CD14-positive monocyte (primary cell): ENCODE results near the gene DRD2. TPM values are rescaled to one million over a fixed set of nuclear protein-coding genes. Genes with fewer than 3 reads are reported as not detected.

Source experiments
- DNase-seq, 3 donors: peaks; one replicate each; pipeline ENCODE4 v3.0.0-alpha.2; 2011 to 2022
- H2AFZ ChIP-seq: 2 replicates; pipeline ENCODE4 v1.6.0; 2012; ENCODE audit warnings: mild to moderate bottlenecking, low read depth, low read length, inconsistent platforms; ENCODE audit not compliant: insufficient read depth, poor library complexity, severe bottlenecking
- H3K27ac ChIP-seq, 2 donors: 1 replicate in 1 of 2; 2 replicates in 1 of 2; pipeline ENCODE4 v1.5.1; 2012 to 2013; ENCODE audit warnings: low read length in 2 of 2, control low read depth in 1 of 2, inconsistent platforms in 1 of 2, low read depth in 1 of 2, mild to moderate bottlenecking in 1 of 2
- H3K27me3 ChIP-seq, 2 donors: one replicate each; pipeline versions ENCODE4 v1.6.0 to v1.6.1; 2011 to 2013; ENCODE audit warnings: low read length in 2 of 2; ENCODE audit not compliant: control insufficient read depth in 2 of 2, insufficient read depth in 2 of 2
- H3K36me3 ChIP-seq, 2 donors: replicated peaks in 1 of 2; 1 replicate in 1 of 2; 2 replicates in 1 of 2; pipeline versions ENCODE4 v1.5.1 to v1.6.1; 2012 to 2013; ENCODE audit warnings: low read length in 2 of 2, control low read depth in 1 of 2, inconsistent platforms in 1 of 2, mild to moderate bottlenecking in 1 of 2; ENCODE audit not compliant: insufficient read depth in 2 of 2, control insufficient read depth in 1 of 2
- H3K4me1 ChIP-seq, 2 donors: 1 replicate in 1 of 2; 2 replicates in 1 of 2; pipeline versions ENCODE4 v1.5.1 to v1.6.1; 2012 to 2013; ENCODE audit warnings: low read length in 2 of 2, control low read depth in 1 of 2, inconsistent platforms in 1 of 2, mild to moderate bottlenecking in 1 of 2, moderate library complexity in 1 of 2; ENCODE audit not compliant: insufficient read depth in 2 of 2, control insufficient read depth in 1 of 2
- H3K4me2 ChIP-seq: replicated peaks from 2 replicates; pipeline ENCODE3; 2012; ENCODE audit warnings: low read length, moderate library complexity, mild to moderate bottlenecking; ENCODE audit not compliant: poor library complexity, severe bottlenecking; ENCODE audit errors: extremely low read depth
- H3K4me3 ChIP-seq, 3 experiments: fragments of 200-600 bp in 1 of 3; sonication (generic) in 1 of 3; replicated peaks in 1 of 3; 1 replicate in 2 of 3; 2 replicates in 1 of 3; pipeline ENCODE4 v1.5.1; 2011 to 2013; ENCODE audit warnings: low read length in 3 of 3, mild to moderate bottlenecking in 3 of 3, control low read depth in 2 of 3, low read depth in 2 of 3, inconsistent platforms in 1 of 3, moderate library complexity in 1 of 3
- H3K79me2 ChIP-seq: 2 replicates; pipeline ENCODE4 v1.6.0; 2012; ENCODE audit warnings: mild to moderate bottlenecking, control low read depth, inconsistent platforms, low read length, moderate library complexity; ENCODE audit not compliant: insufficient read depth
- H3K9ac ChIP-seq: 2 replicates; pipeline ENCODE4 v1.6.0; 2017; ENCODE audit warnings: low read length, mild to moderate bottlenecking; ENCODE audit not compliant: insufficient read depth, poor library complexity, severe bottlenecking
- H3K9me3 ChIP-seq, 2 donors: replicated peaks in 1 of 2; 1 replicate in 1 of 2; 2 replicates in 1 of 2; pipeline versions ENCODE4 v1.5.1 to v1.6.1; 2012 to 2013; ENCODE audit warnings: low read length in 2 of 2, control low read depth in 1 of 2; ENCODE audit not compliant: control insufficient read depth in 1 of 2, insufficient read depth in 1 of 2
- H4K20me1 ChIP-seq: 2 replicates; pipeline ENCODE4 v1.6.0; 2012; ENCODE audit warnings: mild to moderate bottlenecking, low read length, control low read depth, moderate library complexity; ENCODE audit not compliant: insufficient read depth
- H3K27ac Mint-ChIP-seq, 7 donors: one replicate each; pipeline ENCODE4 v1.8.0; 2020; ENCODE audit warnings: mild to moderate bottlenecking in 7 of 7, mixed read lengths in 7 of 7, moderate library complexity in 6 of 7, inconsistent platforms in 2 of 7
- H3K27me3 Mint-ChIP-seq, 3 donors: one replicate each; pipeline ENCODE4 v1.8.0; 2021 to 2022; ENCODE audit warnings: low read depth in 3 of 3, mild to moderate bottlenecking in 3 of 3, mixed read lengths in 3 of 3, moderate library complexity in 3 of 3, inconsistent platforms in 1 of 3
- H3K36me3 Mint-ChIP-seq, 2 donors: one replicate each; pipeline ENCODE4 v1.8.0; 2020; ENCODE audit warnings: mixed read lengths in 2 of 2, inconsistent platforms in 1 of 2, mild to moderate bottlenecking in 1 of 2
- H3K4me1 Mint-ChIP-seq: one replicate; pipeline ENCODE4 v1.8.0; 2020; ENCODE audit warnings: mild to moderate bottlenecking, mixed read lengths
- H3K4me3 Mint-ChIP-seq, 2 donors: one replicate each; pipeline ENCODE4 v1.8.0; 2020; ENCODE audit warnings: mild to moderate bottlenecking in 2 of 2, mixed read lengths in 2 of 2, moderate library complexity in 1 of 2
- H3K9me3 Mint-ChIP-seq, 7 donors: one replicate each; pipeline ENCODE4 v1.8.0; 2020 to 2022; ENCODE audit warnings: mixed read lengths in 7 of 7, mild to moderate bottlenecking in 6 of 7, moderate library complexity in 6 of 7, inconsistent platforms in 2 of 7
- CTCF ChIP-seq: fragments of 200-600 bp; IDR thresholded peaks from one replicate; pipeline ENCODE4 v1.8.0; 2022; ENCODE audit warnings: antibody characterized with exemption, mild to moderate bottlenecking
- WGBS: methylation state at CpG from one replicate; pipeline ENCODE4 v1.1.5; 2013; ENCODE audit warnings: missing lambda C conversion rate; ENCODE audit not compliant: insufficient coverage; 5-methylcytosine and 5-hydroxymethylcytosine counted together
- intact Hi-C, 2 donors: fragments of 100-400 bp; cut with micrococcal nuclease; formaldehyde crosslinking; loops; one replicate each; pipeline versions ENCODE4 v1.15.0 to v1.15.1; 2023
- polyA plus RNA-seq, 3 donors: library from polyadenylated mRNA; depleted of rRNA in 1 of 3; unstranded in 2 of 3; stranded (reverse) in 1 of 3; fragments of 300-500 nt in 2 of 3; fragments of >200 nt in 1 of 3; fragmentation: Illumina TruSeq in 2 of 3; gene quantifications; 1 replicate in 2 of 3; 2 replicates in 1 of 3; pipeline ENCODE4 v1.2.3, GENCODE V29; 2012 to 2021

DRD2 gene
- polyA plus RNA-seq, 3 donors = not detected

- 50% methylated on average over 10 of the region's 12 CpGs for WGBS
- H4K20me1 ChIP-seq = no peaks in the 10 kb centered on the region
- H3K4me3 ChIP-seq = no peak overlapping the region
- no peak overlapping the region for H2AFZ ChIP-seq
- DNase-seq = no peak
- H3K9me3 ChIP-seq = no peaks in the 10 kb centered on the region
- no peaks in the 10 kb centered on the region for H3K9me3 Mint-ChIP-seq
- no peaks in the 10 kb centered on the region for H3K36me3 ChIP-seq
- H3K4me3 Mint-ChIP-seq = no peak overlapping the region
- peaks cover 2 to 15% (median 3%) of the 10 kb centered on the region in 3 donors for H3K27me3 Mint-ChIP-seq
- no peak overlapping the region for H3K27ac ChIP-seq
- H3K27ac Mint-ChIP-seq = peak overlapping the region in 1 of 7 donors; percentile 4
- no peaks in the 10 kb centered on the region for H3K4me1 Mint-ChIP-seq
- TF ChIP-seq CTCF = no peak
- intact Hi-C loops = no loop called here
- H3K79me2 ChIP-seq = no peaks in the 10 kb centered on the region
- no peaks in the 10 kb centered on the region for H3K27me3 ChIP-seq
- H3K9ac ChIP-seq = no peak overlapping the region
- no peaks in the 10 kb centered on the region for H3K4me1 ChIP-seq
- no peaks in the 10 kb centered on the region for H3K36me3 Mint-ChIP-seq
- H3K4me2 ChIP-seq = no peak overlapping the region
Observed at GRCh38 chr11:113505541-113506375, 30.6 kb upstream of the DRD2 start.

- Mint-ChIP-seq H3K4me3 (no peak overlapping the region), H3K27me3 (peaks cover 2 to 15% (median 3%) of the 10 kb centered on the region in 3 donors), H3K27ac (no peak overlapping the region), H3K9me3 (no peaks in the 10 kb centered on the region), H3K4me1 (no peaks in the 10 kb centered on the region), H3K36me3 (no peaks in the 10 kb centered on the region)
- intact Hi-C loops = no loop called here
- TF ChIP-seq CTCF = no peak
- H3K4me1 ChIP-seq = no peaks in the 10 kb centered on the region
- no peak overlapping the region for H3K4me3 ChIP-seq
- H3K27ac ChIP-seq = no peak overlapping the region
- no peaks in the 10 kb centered on the region for H3K27me3 ChIP-seq
- H3K36me3 ChIP-seq = no peaks in the 10 kb centered on the region
- 89% methylated on average over 1 of the region's 3 CpGs for whole genome bisulfite sequencing
- no peak overlapping the region for H3K9ac ChIP-seq
- H3K79me2 ChIP-seq = no peaks in the 10 kb centered on the region
- no peak overlapping the region for H3K4me2 ChIP-seq
- no peak for DNase-seq
- no peaks in the 10 kb centered on the region for H4K20me1 ChIP-seq
- H2AFZ ChIP-seq = no peak overlapping the region
- no peaks in the 10 kb centered on the region for H3K9me3 ChIP-seq
Observed at GRCh38 chr11:113505046-113505445, 29.8 kb upstream of the DRD2 start.
